Measurements from ENCODE around the gene MSTN.

- TF ChIP-seq, protein P1, sequence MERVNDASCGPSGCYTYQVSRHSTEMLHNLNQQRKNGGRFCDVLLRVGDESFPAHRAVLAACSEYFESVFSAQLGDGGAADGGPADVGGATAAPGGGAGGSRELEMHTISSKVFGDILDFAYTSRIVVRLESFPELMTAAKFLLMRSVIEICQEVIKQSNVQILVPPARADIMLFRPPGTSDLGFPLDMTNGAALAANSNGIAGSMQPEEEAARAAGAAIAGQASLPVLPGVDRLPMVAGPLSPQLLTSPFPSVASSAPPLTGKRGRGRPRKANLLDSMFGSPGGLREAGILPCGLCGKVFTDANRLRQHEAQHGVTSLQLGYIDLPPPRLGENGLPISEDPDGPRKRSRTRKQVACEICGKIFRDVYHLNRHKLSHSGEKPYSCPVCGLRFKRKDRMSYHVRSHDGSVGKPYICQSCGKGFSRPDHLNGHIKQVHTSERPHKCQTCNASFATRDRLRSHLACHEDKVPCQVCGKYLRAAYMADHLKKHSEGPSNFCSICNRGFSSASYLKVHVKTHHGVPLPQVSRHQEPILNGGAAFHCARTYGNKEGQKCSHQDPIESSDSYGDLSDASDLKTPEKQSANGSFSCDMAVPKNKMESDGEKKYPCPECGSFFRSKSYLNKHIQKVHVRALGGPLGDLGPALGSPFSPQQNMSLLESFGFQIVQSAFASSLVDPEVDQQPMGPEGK (CRISPR knock-in tag; IDR thresholded peaks at IDR 0.05; ENCODE audit: borderline replicate concordance): no peak
- TF ChIP-seq CSRNP3 (CRISPR knock-in tag; IDR thresholded peaks at IDR 0.05): no peak
- TF ChIP-seq ZFP30 (CRISPR knock-in tag; IDR thresholded peaks at IDR 0.05): no peak
Observed at GRCh38 chr2:190044866-190045265, 17.7 kb downstream of the MSTN start.
